CD4-positive, alpha-beta T cell treated with Interleukin-15 for 4 hours (primary cell): ENCODE data around the gene PCNX3.
"Not testable (repeated sequence)": the region's sequence is repeated elsewhere in the genome, so short reads cannot be mapped to it uniquely, and the experiment has no call there.

Experiments
- DNase-seq: peaks from one replicate; pipeline ENCODE4 v3.0.0-alpha.2; 2020; ENCODE audit warnings: low spot score

Gene PCNX3

DNA sequence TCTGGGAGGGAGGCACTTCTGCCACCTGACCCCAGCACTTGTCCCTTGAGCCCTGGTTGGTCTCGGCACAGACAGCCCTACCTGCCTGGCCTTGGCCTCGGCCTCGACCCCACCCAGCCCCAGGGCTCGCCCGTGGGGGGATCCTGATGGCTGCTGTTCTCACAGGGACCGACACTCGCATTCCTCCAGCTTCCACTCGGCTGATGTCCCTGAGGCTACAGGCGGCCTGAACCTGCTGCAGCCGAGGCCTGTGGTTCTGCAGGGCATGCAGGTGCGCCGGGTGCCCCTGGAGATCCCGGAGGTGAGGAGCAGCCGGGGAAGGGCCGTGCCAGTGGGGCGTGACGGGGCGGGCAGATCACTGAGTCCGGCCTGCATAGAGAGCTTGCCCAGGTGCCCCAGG lies 5.1 kb downstream of the PCNX3 start:
- DNase-seq: no peak

DNA sequence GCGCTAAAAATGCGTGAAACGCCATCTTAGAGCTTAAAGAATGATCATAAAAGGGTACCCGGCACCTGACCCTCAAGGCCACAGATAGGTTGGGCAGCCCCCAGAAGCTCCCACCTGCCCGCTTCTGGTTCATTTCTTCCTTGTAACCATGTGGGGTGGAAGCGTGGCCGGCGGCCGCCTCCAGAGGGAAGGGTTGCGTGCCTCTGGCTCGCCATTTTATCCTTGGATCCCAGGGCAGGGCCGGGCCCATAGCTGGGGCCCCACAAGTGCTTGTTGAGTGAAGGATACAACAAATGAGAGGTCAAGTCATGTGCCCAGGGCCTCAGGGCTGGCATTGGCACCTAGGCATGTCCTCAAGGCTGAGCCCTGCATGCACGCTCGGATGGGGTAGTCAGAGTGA lies 5.9 kb downstream of the PCNX3 start:
- DNase-seq: no peak

DNA sequence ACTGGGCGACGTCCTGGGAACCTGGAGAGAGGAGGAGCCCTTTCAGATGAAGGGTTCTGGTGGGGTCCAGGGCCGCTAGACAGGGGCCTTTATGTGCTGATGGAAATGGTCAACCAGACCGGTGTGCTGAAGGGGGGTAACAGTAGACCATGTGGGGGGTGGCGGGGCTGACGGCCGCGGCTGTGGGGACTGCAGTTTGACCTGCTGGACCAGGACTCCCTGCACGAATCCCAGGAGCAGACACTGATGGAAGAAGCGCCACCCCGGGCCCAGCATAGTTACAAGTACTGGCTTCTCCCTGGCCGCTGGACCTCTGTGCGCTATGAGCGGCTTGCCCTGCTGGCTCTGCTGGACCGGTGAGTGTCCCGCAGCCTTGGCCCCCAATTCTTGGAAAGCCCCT lies 6.4 kb downstream of the PCNX3 start:
- no peak for DNase-seq

DNA sequence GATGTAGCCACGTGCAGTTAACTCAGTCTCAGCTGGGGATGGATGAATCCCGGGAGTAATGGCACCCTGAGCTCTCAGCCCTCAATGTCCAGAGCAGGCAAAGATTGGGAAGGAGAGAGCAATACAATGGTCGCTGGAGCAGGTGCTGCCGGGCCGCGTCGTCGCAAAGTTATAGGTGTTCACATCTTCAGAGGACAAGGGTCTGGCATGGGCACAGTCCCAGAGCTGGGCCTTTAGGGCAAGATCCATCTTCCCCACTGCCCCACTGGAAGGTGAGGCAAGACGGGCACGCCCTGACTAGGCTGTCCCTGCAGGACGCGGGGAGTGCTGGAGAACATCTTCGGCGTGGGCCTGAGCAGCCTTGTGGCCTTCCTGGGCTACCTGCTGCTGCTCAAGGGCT lies 7.6 kb downstream of the PCNX3 start:
- DNase-seq: no peak

DNA sequence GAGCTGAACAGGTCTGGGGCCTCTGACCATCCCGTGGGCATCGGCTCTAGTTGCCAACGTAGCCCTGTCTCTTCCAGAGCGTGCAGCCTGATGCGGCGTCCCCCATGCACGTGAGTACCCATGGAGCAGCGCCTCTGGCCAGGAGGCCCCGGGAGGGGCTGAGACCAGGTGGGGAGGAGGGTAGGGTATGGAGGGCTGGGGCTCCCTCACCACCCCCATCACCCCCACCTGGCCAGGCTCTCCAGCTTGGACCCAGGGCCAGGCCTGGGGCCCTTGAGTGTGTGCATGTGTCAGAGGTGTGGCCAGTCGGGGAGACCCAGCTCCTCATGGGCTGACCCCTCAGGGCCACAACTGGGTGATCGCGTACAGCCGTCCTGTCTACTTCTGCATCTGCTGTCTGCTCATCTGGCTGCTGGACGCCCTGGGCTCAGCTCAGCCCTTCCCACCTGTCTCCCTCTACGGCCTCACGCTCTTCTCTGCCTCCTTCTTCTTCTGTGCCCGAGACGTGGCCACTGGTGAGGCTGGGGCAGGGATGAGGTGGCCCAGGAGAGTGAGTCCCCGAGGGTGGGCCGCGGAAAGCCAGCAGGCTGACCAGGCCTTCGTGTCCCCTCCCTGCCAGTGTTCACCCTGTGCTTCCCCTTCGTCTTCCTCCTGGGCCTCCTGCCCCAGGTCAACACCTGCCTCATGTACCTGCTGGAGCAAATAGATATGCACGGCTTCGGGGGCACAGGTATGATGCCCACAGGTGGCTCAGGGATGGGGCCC lies 8.5 kb downstream of the PCNX3 start:
- DNase-seq: no peak

DNA sequence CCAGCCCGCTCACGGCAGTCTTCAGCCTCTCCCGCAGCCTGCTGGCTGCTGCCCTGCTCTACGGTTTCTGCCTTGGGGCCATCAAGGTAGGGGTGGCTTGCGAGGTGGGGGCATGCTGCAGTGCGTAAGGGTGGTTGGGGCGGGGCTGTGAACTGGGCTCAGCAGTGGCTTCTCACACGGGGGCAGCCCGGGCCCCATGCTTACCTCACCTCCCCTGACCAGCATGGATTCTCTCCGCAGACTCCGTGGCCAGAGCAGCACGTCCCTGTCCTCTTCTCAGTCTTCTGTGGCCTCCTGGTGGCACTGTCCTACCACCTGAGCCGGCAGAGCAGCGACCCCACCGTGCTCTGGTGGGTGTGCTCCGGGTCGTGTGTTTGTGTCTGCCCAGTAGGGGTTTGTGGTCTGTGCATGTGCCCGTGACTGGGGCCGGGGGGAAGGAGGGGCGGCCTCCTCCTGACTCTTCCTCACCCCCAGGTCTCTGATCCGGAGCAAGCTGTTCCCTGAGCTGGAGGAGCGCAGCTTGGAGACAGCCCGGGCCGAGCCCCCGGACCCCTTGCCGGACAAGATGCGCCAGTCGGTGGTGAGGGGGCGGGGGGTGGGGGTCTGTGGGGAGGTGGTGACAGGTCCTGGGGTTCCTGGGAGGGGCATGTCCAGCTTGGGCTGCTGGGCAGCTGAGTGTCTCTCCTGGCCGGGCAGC lies 9.5 kb downstream of the PCNX3 start:
- no peak for DNase-seq

DNA sequence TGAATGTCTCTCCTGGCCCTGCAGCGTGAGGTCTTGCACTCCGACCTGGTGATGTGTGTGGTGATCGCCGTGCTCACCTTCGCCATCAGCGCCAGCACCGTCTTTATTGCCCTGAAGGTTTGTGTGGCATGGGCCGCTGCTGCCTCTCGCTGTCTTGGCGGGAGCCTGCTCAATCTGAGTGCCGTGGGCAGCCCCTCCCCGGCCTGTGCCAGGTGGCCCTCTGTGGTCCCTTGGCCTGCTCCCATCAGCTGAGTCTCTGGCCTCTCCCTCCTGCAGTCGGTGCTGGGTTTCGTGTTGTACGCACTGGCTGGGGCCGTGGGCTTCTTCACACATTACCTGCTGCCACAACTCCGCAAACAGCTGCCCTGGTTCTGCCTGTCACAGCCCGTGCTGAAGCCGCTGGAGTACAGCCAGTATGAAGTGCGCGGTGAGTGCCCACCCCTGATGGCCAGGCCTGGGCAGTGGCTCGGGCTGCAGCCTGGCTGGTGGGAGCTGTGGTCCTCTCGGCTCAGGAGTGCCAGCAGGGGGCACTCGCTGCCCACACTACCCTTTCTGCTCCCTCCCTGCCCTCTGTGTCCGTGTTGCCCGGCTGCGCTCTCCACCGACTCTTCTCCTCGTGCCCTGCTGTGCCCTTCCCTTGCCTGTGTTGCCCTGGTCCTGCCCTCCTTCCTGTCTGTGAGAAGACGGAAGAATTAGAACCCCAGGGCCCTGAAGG lies 10.2 kb downstream of the PCNX3 start:
- peak; percentile 54 for DNase-seq

DNA sequence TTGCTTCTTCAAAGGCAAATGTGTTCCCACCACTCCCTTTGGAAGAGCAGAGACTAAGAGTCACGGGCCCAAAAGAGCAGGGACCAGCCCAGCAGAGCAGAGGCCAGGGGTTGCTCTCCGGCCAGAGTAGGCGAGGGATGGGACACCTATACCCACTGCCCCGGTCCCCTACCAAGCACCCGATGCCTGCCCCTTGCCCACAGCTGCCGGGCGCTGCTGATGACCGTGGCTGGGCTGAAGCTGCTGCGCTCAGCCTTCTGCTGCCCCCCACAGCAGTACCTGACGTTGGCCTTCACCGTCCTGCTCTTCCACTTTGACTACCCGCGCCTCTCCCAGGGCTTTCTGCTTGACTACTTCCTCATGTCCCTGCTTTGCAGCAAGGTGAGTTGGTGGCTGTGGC lies 11.6 kb downstream of the PCNX3 start:
- no peak for DNase-seq

DNA sequence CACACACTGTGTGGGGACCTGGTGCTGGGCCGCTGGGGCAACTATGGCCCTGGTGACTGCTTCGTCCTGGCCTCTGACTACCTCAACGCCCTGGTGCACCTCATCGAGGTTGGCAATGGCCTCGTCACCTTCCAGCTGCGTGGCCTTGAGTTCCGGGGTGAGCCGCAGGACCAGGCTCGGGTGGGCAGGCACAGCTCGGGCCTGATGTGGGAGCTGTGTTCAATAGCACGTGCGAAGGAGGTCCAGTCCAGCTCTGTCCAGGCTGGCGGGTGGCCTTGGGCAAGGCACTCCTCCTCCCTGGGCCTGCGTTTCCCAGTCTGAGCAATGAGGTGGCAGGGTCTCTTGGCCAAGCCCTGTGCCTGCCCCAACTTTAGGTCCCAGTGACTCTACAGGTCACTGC lies 14.0 kb downstream of the PCNX3 start:
- DNase-seq: no peak

DNA sequence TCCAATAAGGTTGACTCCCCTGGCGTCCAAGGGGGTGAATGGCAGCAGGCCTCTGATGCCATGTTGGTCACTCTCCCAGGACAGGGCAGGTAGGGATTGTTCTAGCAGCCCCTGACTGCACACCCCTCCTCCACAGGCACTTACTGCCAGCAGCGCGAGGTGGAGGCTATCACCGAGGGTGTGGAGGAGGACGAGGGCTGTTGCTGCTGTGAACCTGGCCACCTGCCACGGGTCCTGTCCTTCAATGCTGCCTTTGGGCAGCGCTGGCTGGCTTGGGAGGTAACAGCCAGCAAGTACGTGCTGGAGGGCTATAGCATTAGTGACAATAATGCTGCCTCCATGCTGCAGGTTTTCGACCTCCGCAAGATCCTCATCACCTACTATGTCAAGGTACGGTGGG lies 14.6 kb downstream of the PCNX3 start:
- DNase-seq: no peak

DNA sequence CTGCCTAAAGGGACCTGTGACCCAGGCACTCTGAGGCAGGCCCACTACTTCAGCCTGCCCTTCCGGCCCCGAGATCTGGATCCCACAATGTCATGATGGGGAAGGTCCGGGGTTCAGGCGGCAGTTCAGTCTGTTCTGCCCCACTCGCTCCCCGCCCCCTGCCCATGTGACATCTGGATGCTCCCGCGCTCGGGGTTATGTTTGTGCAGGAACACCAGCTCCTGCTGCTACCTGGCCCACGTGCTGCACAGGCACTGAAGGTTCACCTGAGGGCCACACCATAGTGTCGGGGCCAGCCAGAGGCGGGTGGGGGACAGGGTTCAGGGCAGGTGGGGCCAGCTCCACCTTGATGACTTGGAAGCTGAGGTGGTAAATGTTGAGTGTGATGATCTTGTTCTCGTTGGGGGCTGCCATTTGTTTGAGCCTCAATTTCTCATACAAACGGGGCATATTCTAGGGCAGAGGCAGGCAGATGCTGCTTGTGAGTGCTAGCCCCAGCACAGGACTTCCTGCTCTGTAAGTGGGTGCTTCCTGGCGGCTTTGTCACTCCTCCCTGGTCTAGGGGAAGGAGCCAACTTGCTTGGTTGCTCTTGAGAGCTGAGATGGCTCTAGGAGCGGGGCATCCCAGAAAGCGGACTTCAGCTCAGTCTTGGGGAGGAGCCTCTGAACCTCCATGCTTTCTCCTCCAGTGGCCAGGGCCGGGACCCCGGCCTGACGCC lies 18.0 kb downstream of the PCNX3 start:
- DNase-seq: no peak

DNA sequence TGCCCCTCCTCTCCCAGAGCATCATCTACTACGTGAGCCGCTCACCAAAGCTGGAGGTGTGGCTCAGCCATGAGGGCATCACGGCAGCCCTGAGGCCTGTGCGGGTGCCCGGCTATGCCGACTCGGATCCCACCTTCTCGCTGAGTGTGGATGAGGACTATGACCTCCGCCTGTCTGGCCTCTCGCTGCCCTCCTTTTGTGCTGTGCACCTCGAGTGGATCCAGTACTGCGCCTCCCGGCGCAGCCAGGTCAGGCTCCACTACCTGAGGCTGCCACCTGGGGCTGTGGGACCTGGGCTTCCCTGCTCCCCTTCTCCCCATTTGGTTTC lies 18.5 kb downstream of the PCNX3 start:
- DNase-seq: no peak

DNA sequence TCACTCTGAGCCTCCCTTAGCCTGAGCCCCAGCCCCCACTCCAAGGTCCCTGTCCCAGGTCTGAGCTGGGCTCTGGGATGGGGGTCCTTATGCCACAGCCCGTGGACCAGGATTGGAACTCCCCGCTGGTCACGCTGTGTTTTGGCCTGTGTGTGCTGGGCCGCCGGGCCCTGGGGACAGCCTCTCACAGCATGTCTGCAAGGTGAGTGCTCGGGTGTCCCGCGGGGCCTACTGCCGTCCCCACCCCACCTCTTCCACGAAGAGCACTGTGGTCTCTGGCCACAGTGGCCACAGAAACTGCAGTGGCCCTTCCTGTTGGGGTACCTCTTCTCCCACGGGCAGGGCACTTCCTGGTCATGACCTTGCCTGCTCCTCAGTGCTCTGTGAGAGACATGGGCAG lies 18.9 kb downstream of the PCNX3 start:
- DNase-seq: no peak

DNA sequence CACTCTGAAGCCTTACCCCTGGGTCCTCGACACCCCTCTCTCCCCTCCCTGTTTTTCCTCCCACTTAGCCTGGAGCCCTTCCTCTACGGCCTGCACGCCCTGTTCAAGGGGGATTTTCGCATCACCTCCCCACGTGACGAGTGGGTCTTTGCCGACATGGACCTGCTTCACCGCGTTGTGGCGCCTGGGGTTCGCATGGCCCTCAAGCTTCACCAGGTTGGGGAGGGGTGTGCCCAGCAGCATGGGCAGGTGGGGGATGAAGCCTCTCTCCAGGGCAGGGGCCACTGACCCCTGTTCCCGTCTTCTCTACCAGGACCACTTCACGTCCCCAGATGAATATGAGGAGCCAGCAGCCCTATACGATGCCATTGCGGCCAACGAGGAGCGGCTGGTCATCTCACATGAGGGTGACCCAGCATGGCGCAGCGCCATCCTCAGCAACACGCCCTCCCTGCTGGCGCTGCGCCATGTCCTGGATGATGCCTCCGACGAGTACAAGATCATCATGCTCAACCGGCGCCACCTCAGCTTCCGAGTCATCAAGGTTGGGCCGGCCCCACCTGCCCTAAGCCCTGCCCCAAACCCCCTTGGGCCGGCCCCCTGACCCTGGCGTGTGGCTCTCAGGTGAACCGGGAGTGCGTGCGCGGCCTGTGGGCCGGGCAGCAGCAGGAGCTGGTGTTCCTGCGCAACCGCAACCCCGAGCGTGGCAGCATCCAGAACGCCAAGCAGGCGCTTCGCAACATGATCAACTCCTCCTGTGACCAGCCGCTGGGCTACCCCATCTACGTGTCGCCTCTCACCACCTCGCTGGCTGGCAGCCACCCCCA lies 19.5 kb downstream of the PCNX3 start:
- no peak for DNase-seq

DNA sequence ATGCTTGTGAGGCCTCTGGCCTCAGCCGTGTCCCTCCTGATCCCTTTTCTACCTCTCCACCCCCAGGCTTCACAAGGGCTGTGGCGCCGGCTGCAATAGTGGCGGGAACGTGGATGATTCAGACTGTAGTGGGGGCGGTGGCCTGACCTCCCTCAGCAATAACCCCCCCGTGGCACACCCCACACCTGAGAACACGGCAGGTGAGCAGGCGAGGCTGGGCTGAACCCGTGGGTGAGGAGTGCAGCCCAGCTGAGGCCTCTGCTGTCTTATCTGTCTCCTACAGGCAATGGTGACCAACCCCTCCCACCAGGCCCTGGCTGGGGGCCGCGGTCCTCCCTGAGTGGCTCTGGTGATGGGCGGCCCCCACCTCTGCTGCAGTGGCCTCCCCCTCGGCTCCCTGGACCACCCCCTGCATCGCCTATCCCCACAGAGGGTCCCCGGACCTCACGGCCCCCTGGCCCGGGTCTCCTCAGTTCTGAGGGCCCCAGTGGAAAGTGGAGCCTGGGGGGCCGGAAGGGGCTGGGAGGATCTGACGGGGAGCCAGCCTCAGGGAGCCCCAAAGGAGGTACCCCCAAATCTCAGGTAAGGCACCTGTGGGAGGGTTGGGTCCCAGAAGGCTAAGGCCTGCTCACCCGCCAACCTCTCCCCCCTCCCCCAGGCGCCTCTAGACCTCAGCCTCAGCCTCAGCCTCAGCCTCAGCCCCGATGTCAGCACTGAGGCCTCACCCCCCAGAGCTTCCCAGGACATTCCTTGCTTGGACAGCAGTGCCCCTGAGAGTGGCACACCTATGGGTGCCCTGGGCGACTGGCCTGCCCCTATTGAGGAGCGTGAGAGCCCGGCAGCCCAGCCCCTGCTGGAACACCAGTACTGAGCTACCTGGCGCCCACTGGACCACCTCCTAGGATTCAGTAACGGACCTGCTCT lies 20.8 kb downstream of the PCNX3 start:
- no peak for DNase-seq

DNA sequence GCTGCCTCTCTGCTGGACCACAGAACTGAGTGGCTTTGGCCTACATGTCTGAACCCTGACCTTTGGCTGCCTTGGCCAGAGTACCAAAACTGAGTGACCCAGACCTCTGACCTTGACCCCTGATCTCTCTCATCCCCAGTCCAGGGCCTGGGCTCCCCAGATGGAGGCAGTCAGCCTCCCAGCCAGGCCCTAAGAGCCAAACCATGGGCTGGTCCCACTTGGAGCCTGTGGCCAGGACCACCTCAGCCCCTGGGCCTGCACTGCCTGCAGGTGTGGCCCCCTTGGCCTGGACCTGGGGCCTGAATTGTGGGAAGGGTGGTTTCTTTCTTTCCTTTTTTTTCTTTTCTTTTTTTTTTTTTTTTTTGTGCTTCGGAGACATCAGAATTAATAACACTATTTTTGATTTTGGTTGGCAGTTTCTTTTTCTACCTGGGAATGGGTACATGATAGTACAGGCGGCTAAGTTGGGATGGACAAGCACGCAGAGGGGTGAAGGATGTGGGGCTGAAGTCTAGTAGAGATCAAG lies 21.5 kb downstream of the PCNX3 start:
- no peak for DNase-seq

DNA sequence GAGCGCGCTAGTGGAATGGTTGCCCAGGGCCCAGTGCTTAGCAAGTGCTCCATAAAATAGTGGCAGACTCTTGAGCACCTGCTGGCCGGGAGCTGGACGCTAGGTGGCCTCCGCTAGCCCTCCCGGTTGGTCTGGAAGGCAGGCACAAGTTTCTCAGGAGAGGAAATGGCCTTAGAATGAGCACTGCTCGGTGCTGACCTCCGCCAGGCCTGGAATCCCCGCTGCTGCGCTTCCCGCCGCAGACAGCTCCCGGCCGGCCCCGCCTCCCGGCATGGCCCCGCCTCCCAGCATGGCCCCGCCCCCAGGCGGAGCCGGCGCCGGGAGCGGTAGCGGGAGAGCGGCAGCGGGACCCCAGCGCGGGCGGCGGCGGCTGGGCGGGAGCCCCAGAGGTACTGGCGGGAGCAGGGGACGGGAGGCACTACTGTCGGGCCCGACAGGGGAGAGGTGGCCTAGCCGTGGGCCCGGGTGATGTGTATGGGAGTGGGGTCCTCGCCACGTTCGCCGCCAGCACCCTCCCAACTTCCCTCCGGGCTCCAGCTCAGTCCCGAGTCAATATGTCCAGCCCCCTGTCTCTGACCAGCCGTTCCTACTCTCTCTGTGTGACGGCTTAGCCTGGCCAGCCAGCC lies 22.3 kb downstream of the PCNX3 start, which contains the start of gene SIPA1:
TSS of gene SIPA1 (plus strand) at position 308 of the 626 bp plus-strand sequence. CDS start 2,821 bp downstream, outside the sequence.
- peak; percentile 66 for DNase-seq

DNA sequence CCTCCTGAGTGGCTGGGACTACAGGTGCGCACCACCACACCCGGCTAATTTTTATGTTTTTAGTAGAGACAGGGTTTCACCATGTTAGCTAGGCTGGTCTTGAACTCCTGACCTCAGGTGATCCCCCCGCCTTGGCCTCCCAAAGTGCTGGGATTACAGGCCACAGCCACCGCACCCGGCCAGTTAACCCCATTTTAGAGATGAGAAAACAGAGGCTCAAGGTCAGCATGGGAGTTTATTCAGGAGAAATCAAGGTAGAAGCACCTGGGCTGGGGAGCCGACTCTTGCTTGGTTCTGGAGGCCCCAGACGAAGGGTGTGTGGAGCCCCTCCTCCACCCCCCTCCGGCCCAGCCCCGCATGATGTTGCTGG lies 23.6 kb downstream of the PCNX3 start:
- DNase-seq: not testable (repeated sequence)

DNA sequence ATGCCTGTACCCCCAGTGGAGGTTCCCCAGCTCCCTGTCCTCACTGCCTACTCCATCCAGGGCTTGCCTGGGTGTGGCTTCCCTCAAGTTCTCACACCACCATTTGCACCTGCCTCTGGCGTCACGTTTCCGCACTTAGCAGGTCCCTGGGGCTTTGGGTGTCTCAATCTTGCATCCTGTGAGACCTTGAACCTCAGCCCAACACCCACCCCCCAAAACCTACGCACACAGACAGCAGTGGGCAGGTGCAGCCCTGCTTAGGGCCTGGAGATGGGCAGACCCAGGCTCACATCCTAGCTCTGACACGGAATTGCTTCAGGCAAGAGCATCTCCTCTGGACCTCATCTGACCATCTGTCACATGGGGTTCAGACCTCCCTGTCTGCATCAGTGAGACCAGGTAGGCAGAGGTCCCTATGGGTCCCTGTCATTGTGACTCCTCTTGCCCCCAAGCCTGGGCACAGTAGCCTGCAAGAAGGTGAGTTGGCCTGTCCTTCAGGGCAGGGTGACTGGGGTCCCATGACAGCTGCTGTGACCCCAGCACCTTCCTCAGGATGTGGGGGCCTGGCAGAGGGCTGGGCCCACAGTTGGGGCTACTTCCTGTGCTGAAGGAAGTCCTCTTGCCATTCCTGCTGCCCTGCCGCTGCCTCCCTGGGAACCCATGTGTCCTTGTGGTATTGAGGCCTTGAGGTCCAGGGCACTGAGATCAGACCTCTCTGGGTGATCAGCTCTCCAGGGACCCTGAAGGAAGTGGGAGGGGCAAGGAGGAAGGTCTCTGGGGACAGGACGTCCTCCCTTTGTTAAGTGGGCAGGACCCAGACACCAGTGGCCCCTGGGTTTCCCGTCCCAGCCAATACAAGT lies 24.3 kb downstream of the PCNX3 start:
- DNase-seq: peak; percentile 67
